ENCODE measurements around the gene C1orf146.

DNA sequence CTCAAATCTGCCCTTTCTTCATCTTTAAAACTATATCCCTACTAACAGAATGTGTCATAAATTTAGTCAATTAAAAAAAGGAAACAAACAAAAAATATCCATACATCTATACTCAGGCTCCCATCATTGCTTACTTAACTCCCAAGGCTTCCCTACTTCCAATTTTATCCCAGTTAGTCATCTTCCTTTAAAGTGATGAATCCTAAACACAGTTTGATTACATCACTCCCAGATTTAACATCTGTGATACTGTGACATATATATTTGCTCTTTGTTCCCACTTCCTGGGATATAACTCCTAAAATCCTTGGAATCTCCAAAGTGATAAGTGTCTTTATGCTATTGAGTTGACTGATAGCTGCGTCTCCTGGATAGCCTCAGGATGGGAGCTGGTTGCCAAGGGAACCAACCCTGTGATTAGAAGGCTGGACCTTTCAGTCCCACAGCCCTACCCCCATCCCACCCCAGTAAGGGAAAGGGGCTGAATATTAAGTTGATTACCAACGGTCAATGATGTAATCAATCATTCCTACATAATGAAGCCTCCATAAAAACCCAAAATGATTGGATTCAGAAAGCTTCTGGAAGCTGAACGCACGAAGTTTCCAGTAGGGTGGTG, 59.5 kb downstream of the C1orf146 start:
- TF ChIP-seq, protein P1, sequence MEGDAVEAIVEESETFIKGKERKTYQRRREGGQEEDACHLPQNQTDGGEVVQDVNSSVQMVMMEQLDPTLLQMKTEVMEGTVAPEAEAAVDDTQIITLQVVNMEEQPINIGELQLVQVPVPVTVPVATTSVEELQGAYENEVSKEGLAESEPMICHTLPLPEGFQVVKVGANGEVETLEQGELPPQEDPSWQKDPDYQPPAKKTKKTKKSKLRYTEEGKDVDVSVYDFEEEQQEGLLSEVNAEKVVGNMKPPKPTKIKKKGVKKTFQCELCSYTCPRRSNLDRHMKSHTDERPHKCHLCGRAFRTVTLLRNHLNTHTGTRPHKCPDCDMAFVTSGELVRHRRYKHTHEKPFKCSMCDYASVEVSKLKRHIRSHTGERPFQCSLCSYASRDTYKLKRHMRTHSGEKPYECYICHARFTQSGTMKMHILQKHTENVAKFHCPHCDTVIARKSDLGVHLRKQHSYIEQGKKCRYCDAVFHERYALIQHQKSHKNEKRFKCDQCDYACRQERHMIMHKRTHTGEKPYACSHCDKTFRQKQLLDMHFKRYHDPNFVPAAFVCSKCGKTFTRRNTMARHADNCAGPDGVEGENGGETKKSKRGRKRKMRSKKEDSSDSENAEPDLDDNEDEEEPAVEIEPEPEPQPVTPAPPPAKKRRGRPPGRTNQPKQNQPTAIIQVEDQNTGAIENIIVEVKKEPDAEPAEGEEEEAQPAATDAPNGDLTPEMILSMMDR (IDR thresholded peaks at IDR 0.05; ENCODE audit: low read length): no peak
- no peak for TF ChIP-seq EZH2 (IDR thresholded peaks at IDR 0.05; ENCODE audit: borderline replicate concordance, low read length)

Data from OCI-LY1 (cell line).